GM18499 (cell line): ENCODE results near the gene KIAA1217.

Experiments
- ATAC-seq: cut with Tn5 transposase; IDR thresholded peaks from one replicate; pipeline ENCODE4 v1.9.1; 2021; ENCODE audit warnings: moderate number of reproducible peaks; ENCODE audit not compliant: insufficient read depth, unreplicated experiment

KIAA1217 gene

DNA sequence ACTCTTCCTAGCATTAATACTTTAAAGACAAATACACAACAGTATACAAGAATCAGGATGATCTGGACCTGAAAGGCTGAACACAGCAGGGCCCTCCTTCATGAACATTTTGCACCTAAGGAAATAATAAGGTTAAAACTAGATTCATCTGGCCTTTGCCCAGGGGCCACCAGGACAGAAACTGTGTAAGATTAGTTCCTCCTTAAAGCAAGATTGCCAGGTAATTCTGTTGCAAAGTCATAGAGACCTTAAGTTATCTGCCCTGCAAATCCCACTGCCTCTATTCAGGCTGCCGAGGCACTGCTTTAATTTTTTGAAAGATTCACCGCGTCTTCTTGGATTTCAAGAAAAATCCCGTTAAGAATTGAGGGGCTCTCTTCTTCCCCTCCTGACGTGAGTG, 1.6 kb upstream of the KIAA1217 start:
- ATAC-seq = no peak

DNA sequence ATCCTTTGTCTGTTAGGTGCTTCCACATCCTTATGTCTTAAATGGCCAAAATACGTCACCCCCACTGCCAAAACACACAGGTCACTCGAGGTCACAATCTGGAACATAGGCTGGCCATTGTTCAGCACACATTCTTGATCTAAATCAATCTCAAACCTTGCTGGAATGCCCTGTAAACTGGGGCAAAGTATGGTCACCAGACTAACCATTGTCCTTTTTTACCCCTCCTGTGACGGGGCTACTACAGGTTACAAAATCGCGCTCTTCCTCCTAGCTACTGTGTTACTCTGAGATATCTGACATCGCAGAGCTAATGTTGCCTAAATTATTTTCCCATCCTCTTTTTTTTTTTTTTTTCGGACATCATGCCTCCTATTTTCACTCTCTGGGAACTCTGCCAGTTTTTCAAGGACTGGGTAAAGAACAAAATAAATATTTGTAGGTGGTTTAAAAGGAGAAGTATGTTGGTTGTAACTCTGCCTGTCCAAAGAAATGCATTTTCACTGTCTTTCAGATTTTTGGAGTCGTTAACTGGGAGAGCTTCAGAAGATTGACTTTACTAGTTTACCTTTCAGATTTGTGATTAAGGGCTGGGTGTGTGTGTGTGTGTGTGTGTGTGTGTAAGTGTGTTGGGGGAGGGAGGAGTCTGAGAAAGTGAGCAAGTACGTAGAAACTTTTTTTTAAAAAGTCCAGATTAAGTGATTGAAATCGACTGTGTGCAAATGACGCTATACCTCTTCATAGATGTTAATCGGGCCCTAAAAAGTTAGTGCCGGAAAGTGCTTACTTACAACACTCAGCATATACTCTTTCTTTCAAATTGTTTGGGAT, 942 bp upstream of the KIAA1217 start:
- no peak for ATAC-seq

DNA sequence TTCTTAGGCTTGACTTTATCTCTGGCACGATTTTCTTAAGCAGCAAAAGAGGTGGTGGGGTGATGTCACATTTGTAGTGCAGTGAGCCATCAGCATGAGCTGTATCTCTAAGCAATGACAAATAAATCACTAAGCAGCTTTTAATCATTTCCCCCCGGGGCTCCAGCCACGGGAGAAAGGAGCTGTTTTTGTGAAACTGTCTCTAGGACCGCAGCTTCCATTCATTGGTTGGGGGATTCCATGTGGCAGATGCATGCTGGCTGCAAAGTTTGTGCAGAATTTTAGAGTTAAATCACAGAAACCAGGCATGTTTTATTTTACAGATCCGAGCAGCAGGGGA, 464 bp downstream of the KIAA1217 start:
- peak; percentile 31 for ATAC-seq

DNA sequence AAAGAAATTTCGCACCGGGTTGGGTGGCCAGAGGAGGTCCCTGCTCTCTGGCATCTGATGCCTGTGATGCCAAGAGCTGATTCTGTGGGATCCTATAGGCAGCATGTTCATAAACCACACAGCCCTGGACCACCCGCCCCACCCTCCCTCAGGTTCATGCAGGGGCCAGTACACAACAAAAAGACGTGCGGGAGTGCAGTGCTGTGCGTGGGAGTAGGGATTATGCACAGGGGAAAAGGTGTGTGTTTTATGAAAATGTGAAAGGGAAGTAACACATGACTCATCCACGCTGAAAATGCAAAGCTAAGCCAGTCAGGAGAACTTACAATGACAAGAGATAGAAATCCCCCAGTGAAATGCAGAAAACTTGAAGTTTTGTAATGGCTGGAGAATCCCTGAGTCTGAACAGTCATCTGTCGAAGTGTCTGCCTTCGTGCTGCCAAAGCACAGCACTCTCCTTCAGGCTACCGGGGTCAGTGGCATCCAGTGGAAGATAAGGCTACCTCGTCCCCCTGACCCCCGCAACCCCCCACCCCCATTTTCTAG, 1.1 kb downstream of the KIAA1217 start:
- ATAC-seq = peak; percentile 59

DNA sequence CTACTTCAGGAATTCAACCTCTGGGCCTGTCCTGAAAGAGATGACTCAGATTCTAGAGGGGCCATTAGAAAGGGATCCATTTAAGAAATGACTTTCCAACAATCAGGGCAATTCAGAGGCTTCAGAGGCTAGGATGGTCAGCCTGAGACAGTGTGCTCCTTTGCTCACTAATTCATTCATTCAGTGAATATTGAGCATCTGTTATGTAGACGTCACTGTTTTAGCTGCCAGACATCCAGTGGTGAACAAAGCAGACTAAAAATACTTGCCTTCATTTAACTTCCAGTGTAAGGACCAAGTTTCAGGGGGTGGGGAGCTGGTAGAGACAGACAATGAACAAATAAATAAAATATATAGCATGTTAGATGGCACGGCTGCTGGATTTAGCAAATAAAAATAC, 1.6 kb downstream of the KIAA1217 start:
- ATAC-seq = no peak

DNA sequence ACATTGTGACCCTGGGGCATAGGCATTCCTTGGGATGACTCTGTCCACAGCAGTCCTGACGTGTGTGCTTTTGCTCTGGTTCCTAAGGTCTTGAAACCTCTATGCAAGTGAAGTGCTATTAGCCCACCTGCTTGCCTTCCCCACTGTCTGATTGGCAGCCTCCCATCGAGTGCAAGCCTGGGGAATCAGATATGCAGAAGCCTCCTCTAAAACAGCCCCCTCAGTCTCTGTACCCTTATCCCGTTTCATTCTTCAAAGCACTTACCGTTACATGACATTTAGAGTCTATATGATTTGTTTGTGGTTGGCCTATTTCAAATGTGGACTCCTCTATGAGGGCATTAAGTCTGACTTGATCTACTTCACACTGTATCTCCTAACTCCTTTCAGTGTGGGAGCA, 4.3 kb downstream of the KIAA1217 start:
- ATAC-seq = no peak

DNA sequence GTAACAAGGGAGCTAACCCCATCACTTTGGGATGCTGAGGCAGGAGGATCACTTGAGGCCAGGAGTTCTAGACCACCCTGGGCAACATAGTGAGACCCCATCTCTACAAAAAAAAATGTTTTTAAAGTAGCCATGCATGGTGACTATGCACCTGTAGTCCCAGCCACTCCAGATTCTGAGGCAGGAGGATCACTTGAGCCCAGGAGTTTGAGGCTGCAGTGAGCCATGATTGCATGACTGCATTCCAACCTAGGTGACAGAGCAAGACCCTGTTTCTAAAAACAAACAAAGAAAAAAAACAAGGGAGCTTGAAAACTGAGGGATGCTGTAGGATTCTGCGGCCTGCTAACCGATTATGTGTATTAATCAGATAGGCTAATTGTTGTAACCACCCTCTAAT, 4.9 kb downstream of the KIAA1217 start:
- no peak for ATAC-seq

DNA sequence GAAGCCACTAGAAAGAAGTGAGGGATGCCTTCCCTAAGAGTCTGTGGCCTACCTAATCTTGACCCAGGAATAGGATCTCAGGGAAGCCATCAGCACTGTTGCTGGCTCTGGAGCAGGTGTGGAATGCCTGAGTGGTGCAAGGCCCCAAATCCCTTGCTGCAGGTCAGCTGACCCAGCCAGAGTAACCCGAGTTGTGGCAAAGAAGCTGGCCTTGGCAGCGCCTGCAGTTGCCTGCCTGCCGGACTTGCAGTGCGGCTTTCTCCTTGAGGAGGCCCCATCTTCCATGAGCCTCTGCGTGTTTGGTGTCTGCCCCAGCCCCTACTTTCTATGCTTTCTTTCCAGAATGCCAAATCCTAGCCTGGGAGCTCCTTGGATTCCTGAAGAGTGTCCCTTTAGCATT, 5.8 kb downstream of the KIAA1217 start:
- no peak for ATAC-seq

DNA sequence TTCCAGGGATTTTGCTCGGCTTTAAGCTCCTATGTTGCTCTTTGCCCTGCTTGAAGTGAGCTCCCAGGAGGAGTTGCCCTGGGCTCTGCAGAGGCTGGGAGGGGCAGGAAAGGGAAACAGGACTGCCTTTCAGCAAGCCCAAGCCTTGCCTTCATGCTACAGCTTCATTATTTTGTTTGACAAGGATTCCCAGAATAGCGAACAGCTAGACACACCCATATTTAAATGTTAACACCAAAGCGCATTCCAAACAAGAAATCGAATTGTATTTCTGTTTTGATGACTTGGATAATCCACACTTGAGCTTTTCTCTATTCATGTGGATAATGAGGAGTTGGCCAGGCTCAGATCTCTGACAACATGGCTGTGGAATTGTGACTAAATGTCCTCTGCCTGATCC, 6.3 kb downstream of the KIAA1217 start:
- ATAC-seq = no peak

DNA sequence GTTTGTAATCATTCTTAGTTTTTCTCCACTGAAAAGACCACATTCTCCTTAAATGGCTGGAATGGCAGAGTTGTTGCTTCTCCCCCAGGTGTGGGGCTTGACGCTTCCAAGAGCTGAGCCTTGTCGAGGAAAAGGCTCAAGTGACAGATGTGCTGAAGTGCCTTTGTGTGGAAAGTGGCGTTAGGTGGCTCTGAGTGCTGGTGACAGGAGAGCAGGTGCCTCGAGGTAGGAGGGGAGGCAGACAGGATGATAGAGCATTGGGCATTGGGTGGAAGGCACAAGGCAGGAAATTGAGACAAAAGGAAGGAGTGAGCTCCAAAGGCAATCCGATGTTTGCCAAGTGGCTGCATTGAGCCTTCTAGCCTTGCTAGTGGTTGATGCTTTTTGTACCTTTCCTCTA, 6.7 kb downstream of the KIAA1217 start:
- ATAC-seq = no peak

DNA sequence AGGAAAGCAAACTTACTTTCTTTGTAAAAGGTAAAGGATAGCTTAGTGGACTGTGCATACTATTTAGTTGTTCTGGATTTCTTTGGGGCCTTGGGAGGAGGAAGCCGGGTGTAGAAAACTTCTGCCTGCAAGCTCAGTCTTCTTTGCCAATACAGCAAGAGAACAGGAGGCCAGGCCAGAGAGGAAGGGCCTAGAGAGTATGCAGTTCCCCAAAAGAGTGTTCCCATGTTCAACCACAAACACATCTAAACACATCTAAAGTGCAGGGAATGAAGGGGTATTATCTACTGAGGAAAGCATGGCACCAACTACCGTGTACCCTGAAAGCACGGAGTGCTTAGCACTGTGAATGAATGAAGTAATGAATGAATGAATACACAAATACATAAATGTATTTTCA, 11.0 kb downstream of the KIAA1217 start:
- ATAC-seq = no peak

DNA sequence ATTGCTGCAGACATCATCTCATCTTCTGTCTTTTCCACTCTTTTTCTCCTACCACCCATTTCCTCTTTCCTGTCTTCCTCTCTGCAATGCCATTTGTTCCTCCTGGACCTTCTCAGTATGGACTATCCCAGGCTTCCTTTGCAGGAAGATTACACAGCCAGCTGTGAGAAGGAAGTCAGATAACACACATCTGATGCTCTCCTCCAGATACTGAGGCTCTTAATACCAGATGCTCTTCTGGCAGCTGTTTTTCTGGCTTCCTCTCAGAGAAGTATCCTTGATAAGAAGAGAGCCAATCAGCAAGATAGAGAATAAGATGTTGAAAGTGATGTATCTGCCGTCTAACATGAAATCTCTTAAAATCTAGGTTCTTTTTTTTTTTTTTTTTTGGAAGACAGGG, 14.4 kb downstream of the KIAA1217 start:
- no peak for ATAC-seq

DNA sequence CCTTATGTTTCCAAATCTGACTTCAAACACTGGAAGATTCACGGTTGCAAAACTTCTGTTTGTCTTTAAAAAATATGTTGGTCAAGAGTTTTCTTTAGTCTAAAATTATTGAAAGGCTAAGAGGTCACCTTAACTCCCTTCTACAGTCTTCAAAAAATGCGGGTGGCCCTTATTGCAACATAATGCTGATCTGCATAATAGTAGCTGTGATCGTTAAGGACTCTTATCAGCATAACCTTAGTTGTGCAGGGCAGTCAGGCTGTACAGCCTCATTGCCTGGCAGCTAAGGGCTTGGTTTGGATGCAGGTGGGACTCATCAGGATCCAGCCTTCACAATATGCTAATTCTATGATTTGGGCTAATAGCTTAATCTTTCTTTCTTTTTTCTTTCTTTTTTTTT, 15.0 kb downstream of the KIAA1217 start:
- ATAC-seq = no peak

DNA sequence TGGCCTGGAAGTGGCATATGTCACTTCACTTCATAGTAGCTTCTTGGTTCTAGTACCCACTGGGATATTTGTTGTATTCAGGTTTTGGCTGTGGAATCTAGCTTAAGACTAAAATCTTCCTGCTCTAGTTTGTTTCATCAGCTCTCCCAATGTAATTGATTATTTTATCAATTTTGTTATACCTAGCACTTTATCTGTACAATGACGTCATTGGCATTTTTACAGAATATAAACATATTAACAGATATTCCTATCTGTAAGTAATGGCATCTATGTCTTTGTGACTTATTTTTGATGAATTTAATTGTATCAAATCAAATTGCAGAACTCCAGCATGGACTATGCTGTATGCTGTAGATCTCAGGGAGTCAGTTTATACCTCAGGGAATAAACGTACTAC, 19.7 kb downstream of the KIAA1217 start:
- no peak for ATAC-seq

DNA sequence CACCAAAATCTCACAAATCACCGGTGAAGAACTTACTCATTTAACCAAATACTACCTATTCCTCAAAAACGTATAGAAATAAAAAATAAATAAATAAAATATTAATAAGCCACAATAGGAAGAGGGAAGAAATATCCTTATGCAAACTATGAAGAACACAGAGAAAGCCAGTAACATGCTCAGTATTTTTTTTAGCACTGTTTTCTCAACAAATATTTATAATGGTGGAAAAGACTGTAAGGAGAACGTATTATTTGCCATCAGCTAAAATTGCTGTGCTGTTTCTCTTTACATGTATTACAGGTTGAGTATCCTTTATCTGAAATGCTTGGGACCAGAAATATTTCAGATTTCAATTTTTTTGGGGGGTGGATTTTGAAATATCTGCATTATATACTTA, 21.0 kb downstream of the KIAA1217 start:
- ATAC-seq = no peak

DNA sequence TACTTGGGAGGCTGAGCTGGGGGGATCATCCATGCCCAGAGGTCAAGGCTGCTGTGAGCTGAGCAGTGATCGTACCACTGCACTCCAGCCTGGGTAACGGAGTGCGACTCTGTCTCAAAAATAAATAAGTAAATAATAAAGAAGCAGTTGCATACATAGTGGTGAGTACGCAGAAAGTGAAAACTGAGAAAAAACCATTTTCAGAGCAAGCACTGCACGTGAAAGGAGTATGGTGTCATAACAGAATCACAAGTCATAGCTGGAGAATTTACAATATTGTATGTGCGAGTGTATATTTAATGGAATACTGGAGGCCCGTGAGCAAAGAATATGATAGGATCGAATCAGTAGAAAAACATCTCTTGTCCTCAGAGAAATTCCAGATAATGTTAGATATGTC, 22.3 kb downstream of the KIAA1217 start:
- ATAC-seq = no peak

DNA sequence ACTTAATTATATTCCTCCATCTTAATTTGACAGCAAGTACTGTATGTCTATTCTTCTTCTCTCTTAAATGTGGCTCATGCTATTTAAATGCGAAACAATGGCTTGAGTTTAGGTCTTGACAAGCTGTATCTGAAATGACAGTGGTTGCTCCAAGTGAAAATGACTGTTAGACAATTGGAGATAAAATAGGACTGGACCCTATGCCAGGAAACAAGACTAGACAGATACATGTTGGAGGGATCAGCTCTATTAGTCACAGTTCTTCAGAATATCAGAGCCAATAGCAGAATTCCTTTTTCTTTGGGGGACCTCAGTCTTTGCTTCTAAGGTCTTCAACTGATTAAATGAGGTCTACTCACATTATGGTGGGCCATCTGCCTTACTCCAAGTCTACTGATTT, 25.8 kb downstream of the KIAA1217 start:
- ATAC-seq = no peak

DNA sequence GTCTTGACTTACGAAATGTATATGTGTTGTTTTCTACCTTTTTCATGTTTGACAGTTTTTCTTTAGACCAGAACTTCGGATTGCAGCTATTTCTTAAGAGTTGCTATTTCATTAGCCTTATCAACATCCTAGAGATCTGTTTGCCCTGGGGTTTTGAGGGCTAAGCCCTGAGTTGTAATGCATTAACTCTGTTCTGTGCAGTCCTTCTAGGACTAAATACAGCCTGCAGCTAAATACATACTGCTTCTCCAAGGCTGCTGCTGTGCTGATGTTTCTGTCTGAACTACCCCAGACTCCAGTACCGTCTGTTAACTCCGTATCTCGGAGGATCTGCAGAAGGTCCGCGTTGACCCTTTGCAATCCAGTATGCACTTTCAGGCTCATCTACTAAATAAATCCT, 26.5 kb downstream of the KIAA1217 start:
- ATAC-seq = no peak

DNA sequence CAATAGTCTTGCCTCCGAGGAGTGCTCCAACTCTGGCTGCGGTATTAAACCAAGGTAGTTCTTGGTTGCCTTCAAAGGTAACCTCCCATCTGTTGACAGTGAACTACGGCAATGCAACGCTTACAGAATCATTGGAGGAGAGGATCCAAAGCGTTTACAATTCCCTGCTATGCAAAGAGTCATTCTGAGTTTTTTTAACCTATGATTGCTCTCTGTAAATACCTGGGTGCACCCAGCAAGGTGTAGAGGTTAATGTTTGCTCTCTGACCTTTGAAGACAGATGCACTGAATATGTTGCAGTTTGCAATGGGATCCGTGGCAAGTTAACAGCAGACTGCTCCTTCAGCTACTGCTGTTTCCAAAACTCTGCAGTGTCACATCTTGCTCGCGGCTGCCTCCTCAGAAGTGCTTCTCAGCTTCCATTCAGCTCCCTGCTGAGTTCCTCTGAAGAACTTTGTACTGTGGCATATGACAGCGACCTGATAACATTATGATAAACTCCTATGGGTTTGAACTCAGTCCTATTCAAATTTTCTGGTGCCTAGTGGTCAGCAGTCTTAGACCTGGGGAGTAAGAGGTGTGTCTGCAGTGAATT, 29.0 kb downstream of the KIAA1217 start:
- ATAC-seq = no peak

DNA sequence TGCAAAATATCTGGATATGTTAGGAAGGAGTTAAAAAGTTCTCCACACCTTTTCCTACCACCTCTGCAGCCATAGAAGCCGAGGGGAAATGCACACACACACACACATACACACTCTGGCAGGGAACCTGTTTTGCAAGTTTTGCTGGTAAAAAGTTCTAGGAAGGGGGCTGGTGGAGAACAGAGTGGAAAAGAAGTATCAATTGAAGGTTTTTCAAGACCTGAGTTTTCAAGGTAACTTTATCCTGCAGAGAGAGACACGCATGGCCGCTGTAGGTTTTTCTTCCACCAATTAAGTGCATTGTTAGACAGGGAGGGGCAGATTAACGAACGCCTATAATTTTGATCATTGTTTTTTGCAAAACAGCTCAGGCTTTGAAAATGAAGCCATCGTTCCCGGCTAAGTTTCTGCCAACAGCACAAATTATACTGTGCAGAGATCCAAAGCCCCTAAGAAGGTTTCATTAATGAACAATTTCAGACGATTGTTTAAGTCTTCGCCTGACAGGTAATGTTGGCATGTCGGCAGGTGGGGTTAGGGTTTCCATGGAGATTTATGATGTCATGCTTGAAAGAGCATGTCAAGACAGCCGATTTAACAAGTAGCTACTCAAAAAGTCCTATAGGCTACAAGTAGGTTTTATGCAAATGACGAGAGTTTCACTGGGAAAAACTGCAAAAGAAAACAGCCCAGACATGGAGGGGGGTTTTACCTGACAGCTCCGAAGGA, 29.7 kb downstream of the KIAA1217 start:
- no peak for ATAC-seq

DNA sequence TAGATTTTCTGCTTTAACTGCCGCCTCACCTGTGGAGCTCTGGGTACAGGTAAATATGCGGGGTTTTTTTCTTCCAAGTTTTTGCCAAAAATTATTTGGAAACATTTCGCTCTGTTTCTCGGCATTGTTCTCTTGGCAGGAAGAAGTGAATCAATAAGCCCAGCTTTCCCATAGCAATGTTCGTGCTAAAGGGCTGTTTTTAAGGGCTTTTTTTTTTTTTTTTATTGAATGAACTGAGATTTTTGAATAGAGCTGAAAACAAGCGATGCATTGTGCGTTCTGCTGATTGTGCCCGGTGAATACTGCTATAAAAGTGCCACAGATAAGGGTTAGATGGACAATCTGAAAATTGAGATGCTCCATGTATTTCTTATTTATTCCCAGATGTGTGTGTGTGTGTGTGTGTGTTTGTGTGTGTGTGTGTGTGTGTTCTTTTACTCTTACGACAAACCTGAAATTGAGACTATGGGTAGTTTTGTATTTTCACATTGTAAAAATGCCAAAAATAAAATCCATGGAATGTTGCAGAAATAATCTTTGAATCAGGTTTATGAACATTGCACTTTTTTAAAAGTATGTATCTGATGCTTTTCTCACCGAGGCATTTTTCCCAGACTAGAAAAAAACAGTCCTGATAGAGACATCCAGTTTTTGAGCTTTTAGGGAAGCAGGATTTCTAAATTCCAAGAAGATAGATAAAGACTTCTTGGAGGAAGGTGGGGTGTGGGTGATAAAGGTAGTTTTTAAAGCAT, 30.5 kb downstream of the KIAA1217 start:
- no peak for ATAC-seq
